Myometrial cell (primary cell): ENCODE data around the gene AMY1B. TPM values are rescaled to one million over a fixed set of nuclear protein-coding genes. Genes with fewer than 3 reads are reported as not detected.

ENCODE experiments used
- total RNA-seq: library from RNA; depleted of rRNA; stranded (reverse); fragments of >200 nt; gene quantifications from 2 replicates; pipeline ENCODE4 v1.2.3, GENCODE V29; 2015

Gene AMY1B
- total RNA-seq = not detected in 2 replicates

GRCh38 chr1:103696110-103696509, at the start of gene AMY1B:
TSS of gene AMY1B (minus strand) at chr1:103696210. CDS start at chr1:103695639, 571 bp downstream.

GRCh38 chr1:103655460-103655859, 40.5 kb downstream of the AMY1B start, which contains the start of gene AMY1A:
TSS of gene AMY1A (plus strand) at chr1:103655760. CDS start at chr1:103656331, 571 bp downstream.

Other genes with a start within 250 kb of the AMY1B start
- 3.9 and 5.5 TPM in 2 replicates for gene RNPC3, start 170.5 kb downstream of the AMY1B start, total RNA-seq
- gene AMY2B, start 124.6 kb downstream of the AMY1B start, total RNA-seq = 1.2 TPM in 1 of 2 replicates, not detected in the other
- not detected in 2 replicates for gene AMY2A, start 78.8 kb downstream of the AMY1B start, total RNA-seq
- not detected in 2 replicates for gene AMY1A, start 40.5 kb downstream of the AMY1B start, total RNA-seq
- not detected in 2 replicates for gene AMY1C, start 53.7 kb upstream of the AMY1B start, total RNA-seq